GM12878 (cell line): ENCODE data around the gene C1QTNF8. TPM values are rescaled to one million over a fixed set of nuclear protein-coding genes. Genes with fewer than 3 reads are reported as not detected.

Experiments used
- ATAC-seq: fragments of 200-7000 bp; cut with Tn5 transposase; 3 replicates; pipeline ENCODE4 v1.9.1; 2020; ENCODE audit warnings: mild to moderate bottlenecking, moderate library complexity
- BruUV-seq: library from RNA; stranded (reverse); fragments of 400-500 nt; replicated peaks from 2 replicates; lab custom pipeline; 2021; lab: Mats Ljungman, UMichigan
- CTCF ChIA-PET: fragments of 300-600 bp; sonication (Branson Sonifier 250); formaldehyde crosslinking; extraction: SDS; loops from one replicate; lab custom pipeline; 2021; ENCODE audit warnings: inconsistent platforms; lab: Yijun Ruan, JAX
- POLR2A ChIA-PET: fragments of 350-600 bp; formaldehyde crosslinking; extraction: SDS; loops from one replicate; lab custom pipeline; 2021; ENCODE audit warnings: inconsistent platforms; lab: Charles Lee
- RAD21 ChIA-PET: fragments of 300-600 bp; sonication (Branson Sonifier 250); formaldehyde crosslinking; loops from one replicate; lab custom pipeline; 2023; ENCODE audit warnings: antibody characterized with exemption; ENCODE audit not compliant: unreplicated experiment; lab: Charles Lee
- SMC1A ChIA-PET: fragments of 300-600 bp; sonication (Branson Sonifier 250); formaldehyde crosslinking; loops from one replicate; lab custom pipeline; 2023; ENCODE audit not compliant: unreplicated experiment, uncharacterized antibody; lab: Charles Lee
- DNase-seq: peaks from one replicate; pipeline ENCODE4 v3.0.0-alpha.2; 2011; ENCODE audit warnings: low read depth, low spot score
- FAIRE-seq: peaks from 3 replicates; lab custom pipeline; 2011; peaks lifted over from hg19 to GRCh38; lab: Jason Lieb, UNC
- H2AFZ ChIP-seq: 2 replicates; pipeline ENCODE4 v1.6.0; 2011; ENCODE audit warnings: low read depth, low read length, control low read depth; ENCODE audit not compliant: control insufficient read depth
- H3K27ac ChIP-seq: 2 replicates; pipeline ENCODE4 v1.5.1; 2011; ENCODE audit warnings: control low read depth; ENCODE audit not compliant: control insufficient read depth, insufficient read depth
- H3K27me3 ChIP-seq, 2 experiments: replicated peaks in 1 of 2; 2 replicates each; pipeline versions ENCODE4 v1.6.0 to v1.6.1; 2011; ENCODE audit warnings: low read length in 1 of 2; ENCODE audit not compliant: control insufficient read depth in 2 of 2, insufficient read depth in 2 of 2
- H3K36me3 ChIP-seq, 2 experiments: 2 replicates each; pipeline ENCODE4 v1.5.1; 2011; ENCODE audit warnings: low read length in 1 of 2; ENCODE audit not compliant: control insufficient read depth in 2 of 2, insufficient read depth in 2 of 2
- H3K4me1 ChIP-seq: 2 replicates; pipeline ENCODE4 v1.6.1; 2011; ENCODE audit warnings: mild to moderate bottlenecking, low read length, moderate library complexity, mixed read lengths; ENCODE audit not compliant: control insufficient read depth, insufficient read depth
- H3K4me2 ChIP-seq: 2 replicates; pipeline ENCODE4 v1.6.0; 2011; ENCODE audit warnings: control low read depth; ENCODE audit not compliant: control insufficient read depth, insufficient read depth
- H3K4me3 ChIP-seq: fragments of 200-600 bp; sonication (generic); 2 replicates; pipeline ENCODE4 v1.5.1; 2016
- H3K79me2 ChIP-seq: 2 replicates; pipeline ENCODE4 v1.6.0; 2011; ENCODE audit warnings: low read length; ENCODE audit not compliant: control insufficient read depth, insufficient read depth
- H3K9ac ChIP-seq: 2 replicates; pipeline ENCODE4 v1.8.0; 2011; ENCODE audit warnings: low read length, control low read depth, mixed read lengths; ENCODE audit not compliant: control insufficient read depth, insufficient read depth
- H3K9me3 ChIP-seq: replicated peaks from 3 replicates; pipeline ENCODE4 v1.5.1; 2011; ENCODE audit warnings: mild to moderate bottlenecking, low read length; ENCODE audit not compliant: control insufficient read depth, insufficient read depth
- H4K20me1 ChIP-seq: 2 replicates; pipeline ENCODE4 v1.6.0; 2011; ENCODE audit not compliant: control insufficient read depth, insufficient read depth
- RAD21 ChIP-seq: IDR thresholded peaks from 2 replicates; pipeline ENCODE4 v1.6.1; 2011; ENCODE audit warnings: mild to moderate bottlenecking, low read depth, low read length, moderate library complexity; ENCODE audit not compliant: insufficient read depth
- RBBP5 ChIP-seq: fragments of 200-600 bp; sonication (generic); conservative IDR thresholded peaks from 2 replicates; pipeline ENCODE4 v1.6.1; 2016
- ZNF217 ChIP-seq: fragments of 450-650 bp; IDR thresholded peaks from 2 replicates; pipeline ENCODE4 v1.6.1; 2017; ENCODE audit warnings: antibody characterized with exemption, mild to moderate bottlenecking
- WGBS: methylation state at CpG from one replicate; pipeline ENCODE4 v1.1.6; 2016; ENCODE audit warnings: low lambda C conversion rate; ENCODE audit not compliant: insufficient replicate concordance, insufficient coverage; ENCODE audit errors: missing lambda C conversion rate; 5-methylcytosine and 5-hydroxymethylcytosine counted together
- in situ Hi-C: fragments of 300-500 bp; cut with MboI; formaldehyde crosslinking; loops from 9 replicates; pipeline ENCODE4 v1.14.3; 2018; ENCODE audit warnings: mixed read lengths
- intact Hi-C: fragments of 100-400 bp; cut with micrococcal nuclease; formaldehyde crosslinking; loops from one replicate; pipeline ENCODE4 v1.14.2; 2022; ENCODE audit not compliant: unreplicated experiment
- polyA plus RNA-seq, 11 experiments: library from polyadenylated mRNA; depleted of rRNA in 4 of 11; unstranded in 6 of 11; stranded (reverse) in 5 of 11; fragments of >200 nt; fragmentation: Nextera tagmentation in 4 of 11; fragmentation: Illumina TruSeq in 1 of 11; extraction: Ambion mirVana in 4 of 11; extraction: Trizol in 1 of 11; gene quantifications; 1 replicate in 1 of 11; 2 replicates in 10 of 11; pipeline versions ENCODE4 v1.2.1 to v1.2.3, GENCODE V29; 2011 to 2016; ENCODE audit warnings: inconsistent platforms in 2 of 11, missing spikeins in 2 of 11, low read depth in 1 of 11
- total RNA-seq, 4 experiments: library from RNA; depleted of rRNA in 3 of 4; stranded (reverse); fragments of >200 nt in 3 of 4; fragmentation: Illumina TruSeq in 1 of 4; extraction: Trizol in 1 of 4; gene quantifications; 2 replicates each; pipeline versions ENCODE4 v1.2.1 to v1.2.3, GENCODE V29; 2013 to 2021
- TF ChIP-seq, protein P1 (sequence below): fragments of 450-650 bp; IDR thresholded peaks from 2 replicates; pipeline ENCODE4 v1.6.1; 2017; ENCODE audit warnings: borderline replicate concordance

C1QTNF8 gene
- total and polyA plus RNA-seq, 10 of the 15 experiments (the other 5 are each of a cell fraction or from before 2014, with no cell fraction given): not detected

DNA sequence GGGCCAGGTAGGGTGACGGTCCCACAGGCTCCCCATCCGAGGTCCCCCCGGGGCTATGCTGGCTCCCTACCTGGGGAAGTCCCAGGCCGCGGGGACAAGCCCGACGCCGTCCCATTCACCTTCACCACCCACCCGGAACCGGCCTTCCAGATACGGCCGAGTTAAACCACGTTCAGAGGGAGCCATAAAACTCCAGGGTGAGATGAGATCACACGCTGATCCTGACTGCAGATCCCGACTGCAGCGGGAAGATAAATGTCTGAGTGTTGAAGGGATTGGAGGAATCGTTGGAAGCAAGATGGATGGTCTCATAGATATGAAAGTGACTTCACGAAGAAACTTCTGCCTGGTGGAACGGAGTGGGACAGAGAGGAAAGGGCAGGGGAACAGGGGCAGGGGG lies 13.6 kb upstream of the C1QTNF8 start:
- intact Hi-C loops: no loop called here
- no peak for DNase-seq
- Histone ChIP-seq H3K9ac (no peak overlapping the region), H3K9me3 (no peaks in the 10 kb centered on the region), H4K20me1 (no peaks in the 10 kb centered on the region), H2AFZ (no peak overlapping the region), H3K79me2 (no peaks in the 10 kb centered on the region), H3K27ac (no peak overlapping the region), H3K4me3 (no peak overlapping the region), H3K4me2 (no peak overlapping the region), H3K36me3 (no peaks in the 10 kb centered on the region), H3K27me3 (no peaks in the 10 kb centered on the region), H3K4me1 (no peaks in the 10 kb centered on the region)
- in situ Hi-C loops: no loop called here
- ATAC-seq: no peak
- CTCF ChIA-PET: no interaction called here
- BruUV-seq: no TSS peak
- RAD21 ChIA-PET: no interaction called here
- no peak for FAIRE-seq
- SMC1A ChIA-PET: no interaction called here
- no peak for TF ChIP-seq RAD21
- TF ChIP-seq, protein P1, sequence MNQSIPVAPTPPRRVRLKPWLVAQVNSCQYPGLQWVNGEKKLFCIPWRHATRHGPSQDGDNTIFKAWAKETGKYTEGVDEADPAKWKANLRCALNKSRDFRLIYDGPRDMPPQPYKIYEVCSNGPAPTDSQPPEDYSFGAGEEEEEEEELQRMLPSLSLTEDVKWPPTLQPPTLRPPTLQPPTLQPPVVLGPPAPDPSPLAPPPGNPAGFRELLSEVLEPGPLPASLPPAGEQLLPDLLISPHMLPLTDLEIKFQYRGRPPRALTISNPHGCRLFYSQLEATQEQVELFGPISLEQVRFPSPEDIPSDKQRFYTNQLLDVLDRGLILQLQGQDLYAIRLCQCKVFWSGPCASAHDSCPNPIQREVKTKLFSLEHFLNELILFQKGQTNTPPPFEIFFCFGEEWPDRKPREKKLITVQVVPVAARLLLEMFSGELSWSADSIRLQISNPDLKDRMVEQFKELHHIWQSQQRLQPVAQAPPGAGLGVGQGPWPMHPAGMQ: no peak
- no peak for TF ChIP-seq ZNF217
- POLR2A ChIA-PET: no interaction called here
- WGBS: 31% methylated on average over 19 of the region's 19 CpGs

DNA sequence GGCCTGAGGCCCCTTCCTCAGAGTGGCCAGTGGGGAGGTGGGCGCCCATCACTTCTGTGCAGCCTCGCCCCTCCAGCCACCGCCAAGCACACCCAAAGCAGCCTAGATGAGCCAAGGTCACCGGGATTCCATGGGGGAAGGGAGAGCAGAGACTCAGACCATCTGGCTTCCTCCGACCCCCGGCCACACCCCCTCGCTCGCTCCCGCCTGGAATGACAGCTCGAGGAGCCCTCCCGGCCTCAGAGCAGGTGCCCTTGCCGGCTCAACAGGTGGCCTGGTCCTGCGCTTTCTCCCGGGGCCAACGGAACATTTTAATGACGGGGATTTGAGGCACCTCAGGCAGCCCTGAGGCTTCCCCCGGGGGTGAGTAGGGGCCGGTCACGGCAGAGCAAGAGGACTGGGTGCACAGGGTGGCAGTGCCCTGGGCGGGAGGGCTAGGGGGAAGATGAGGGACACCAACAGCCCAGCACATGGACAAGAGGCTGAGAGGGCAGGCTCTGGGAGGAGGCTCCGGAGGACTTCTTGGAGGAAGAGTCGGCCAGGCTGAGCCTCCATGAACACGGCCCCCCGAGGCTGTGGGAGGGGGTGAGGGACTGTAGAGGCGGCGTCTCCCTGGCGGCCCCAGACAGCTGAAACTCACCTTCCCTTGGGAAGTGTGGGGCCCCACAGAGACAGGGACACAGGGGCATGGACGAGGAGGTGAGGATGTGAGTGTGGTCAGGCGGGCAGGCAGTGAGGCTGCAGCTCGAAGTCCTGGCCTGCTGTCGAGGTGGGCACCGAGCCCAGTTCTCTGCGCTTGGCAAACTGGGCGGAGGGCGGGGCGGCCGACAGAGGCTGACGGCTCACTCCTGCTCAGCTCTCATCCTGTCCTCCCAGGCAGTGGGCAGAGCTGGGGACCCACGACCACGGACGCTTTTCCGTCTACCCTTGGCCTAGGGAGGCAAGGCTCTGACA lies 12.5 kb upstream of the C1QTNF8 start:
- ChIA-PET RAD21 (no interaction called here), SMC1A (no interaction called here), POLR2A (no interaction called here), CTCF (no interaction called here)
- BruUV-seq: no TSS peak
- Histone ChIP-seq H3K79me2 (no peaks in the 10 kb centered on the region), H4K20me1 (no peaks in the 10 kb centered on the region), H3K9me3 (no peaks in the 10 kb centered on the region), H3K9ac (no peak overlapping the region), H3K27ac (no peak overlapping the region), H3K4me2 (no peak overlapping the region), H3K4me3 (no peak overlapping the region), H2AFZ (no peak overlapping the region), H3K27me3 (no peaks in the 10 kb centered on the region), H3K36me3 (no peaks in the 10 kb centered on the region), H3K4me1 (no peaks in the 10 kb centered on the region)
- no peak for FAIRE-seq
- WGBS: 32% methylated on average over 42 of the region's 42 CpGs
- DNase-seq: no peak
- ATAC-seq: no peak
- intact Hi-C loops (no loop called here), in situ Hi-C loops (no loop called here)
- no peak for TF ChIP-seq RBBP5
